ENCODE data around the gene APOF.

APOF gene

DNA sequence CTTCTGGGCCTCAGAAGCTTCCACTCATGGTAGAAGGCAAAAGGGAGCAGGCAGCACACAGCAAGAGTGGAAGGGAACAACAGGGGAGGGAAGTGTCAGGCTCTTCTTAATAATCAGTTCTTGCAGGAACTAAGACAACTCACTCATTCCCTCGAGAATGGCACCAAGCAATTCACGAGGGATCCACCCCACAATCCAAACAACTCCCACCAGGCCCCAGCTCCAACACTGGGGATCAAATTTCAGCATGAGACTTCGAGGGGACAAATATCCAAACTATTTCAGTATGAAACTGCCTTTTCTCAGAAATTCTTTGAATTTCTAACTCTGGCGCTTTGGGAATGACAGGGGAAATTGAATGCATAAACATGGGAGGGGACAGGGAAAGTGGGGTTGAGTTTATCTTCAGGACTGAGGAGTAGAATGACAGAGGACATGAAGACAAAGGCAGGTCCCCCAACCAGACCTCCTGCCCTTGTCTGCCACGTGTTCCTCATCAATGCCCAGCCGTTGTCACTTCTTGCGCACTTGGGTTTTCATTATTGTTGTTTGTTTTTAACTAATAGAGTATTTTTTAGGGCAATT is 24.6 kb upstream of the APOF start:
- DNase-seq (ENCODE audit: low read depth in 1 of 2, low spot score in 1 of 2): no peak
- in situ Hi-C loops (cut with HindIII; ENCODE audit: low pct_unique_long_range_greater_than_20kb, low sequenced_read_pairs): no loop called here
- TF ChIP-seq JUND (IDR thresholded peaks at IDR 0.05; ENCODE audit: low read depth): no peak

DNA sequence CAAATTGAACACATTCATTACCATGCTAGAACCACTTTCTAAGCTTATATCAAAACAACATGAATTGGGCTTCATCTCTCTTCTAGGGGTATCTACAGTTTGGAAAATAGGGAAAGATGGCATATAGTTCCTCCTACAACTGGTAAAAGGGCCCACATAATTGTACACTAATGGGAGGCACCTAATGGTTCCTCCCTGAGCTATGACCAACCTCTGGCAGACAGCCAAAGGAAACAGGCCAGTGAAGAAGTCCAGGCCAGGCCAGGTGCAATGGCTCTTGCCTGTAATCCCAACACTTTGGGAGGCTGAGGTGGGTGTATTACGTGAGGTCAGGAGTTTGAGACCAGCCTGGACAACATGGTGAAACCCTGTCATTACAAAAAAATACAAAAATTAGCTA is 23.2 kb upstream of the APOF start:
- peak in 1 of 2 experiments; percentile 53 for DNase-seq (ENCODE audit: low read depth in 1 of 2, low spot score in 1 of 2)
- in situ Hi-C loops (cut with HindIII; ENCODE audit: low pct_unique_long_range_greater_than_20kb, low sequenced_read_pairs): no loop called here
- no peak for TF ChIP-seq JUND (IDR thresholded peaks at IDR 0.05; ENCODE audit: low read depth)

DNA sequence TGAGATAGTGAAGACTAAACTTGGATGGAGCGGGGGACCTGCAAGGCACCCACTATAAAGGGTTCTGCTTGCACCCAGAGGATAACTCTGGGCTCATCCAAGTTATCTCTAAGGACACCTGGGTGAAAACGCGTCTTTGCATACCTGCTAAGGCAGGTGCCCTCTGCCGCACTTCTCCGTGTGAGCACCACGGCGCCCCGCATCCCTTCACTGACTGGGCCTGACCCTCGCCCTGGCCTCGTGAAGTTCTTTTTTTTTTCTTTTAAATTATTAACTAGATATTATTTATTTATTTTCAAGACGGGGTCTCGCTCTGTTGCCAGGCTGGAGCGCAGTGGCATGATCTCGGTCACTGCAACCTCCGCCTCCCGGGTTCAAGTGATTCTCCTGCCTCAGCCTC is 20.0 kb upstream of the APOF start:
- no peak for DNase-seq (ENCODE audit: low read depth in 1 of 2, low spot score in 1 of 2)
- in situ Hi-C loops (cut with HindIII; ENCODE audit: low pct_unique_long_range_greater_than_20kb, low sequenced_read_pairs): no loop called here
- no peak for TF ChIP-seq JUND (IDR thresholded peaks at IDR 0.05; ENCODE audit: low read depth)

DNA sequence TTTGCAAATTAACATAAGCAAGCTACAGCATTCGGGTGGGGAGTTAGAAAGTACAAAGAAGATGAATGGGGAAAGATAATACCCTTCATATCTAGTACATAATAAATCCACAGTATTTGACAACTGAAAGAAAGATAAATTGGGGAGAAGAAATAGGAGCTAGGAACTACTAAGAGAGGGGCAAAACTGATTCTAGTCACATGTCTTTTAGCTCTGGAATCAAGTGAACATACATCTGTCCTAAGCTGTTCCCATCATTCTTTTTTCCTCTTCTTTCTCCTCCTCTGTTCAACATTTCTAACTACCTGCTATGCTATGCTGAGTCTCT is 15.3 kb upstream of the APOF start:
- in situ Hi-C loops (cut with HindIII; ENCODE audit: low pct_unique_long_range_greater_than_20kb, low sequenced_read_pairs): no loop called here
- no peak for DNase-seq (ENCODE audit: low read depth in 1 of 2, low spot score in 1 of 2)
- no peak for TF ChIP-seq JUND (IDR thresholded peaks at IDR 0.05; ENCODE audit: low read depth)

DNA sequence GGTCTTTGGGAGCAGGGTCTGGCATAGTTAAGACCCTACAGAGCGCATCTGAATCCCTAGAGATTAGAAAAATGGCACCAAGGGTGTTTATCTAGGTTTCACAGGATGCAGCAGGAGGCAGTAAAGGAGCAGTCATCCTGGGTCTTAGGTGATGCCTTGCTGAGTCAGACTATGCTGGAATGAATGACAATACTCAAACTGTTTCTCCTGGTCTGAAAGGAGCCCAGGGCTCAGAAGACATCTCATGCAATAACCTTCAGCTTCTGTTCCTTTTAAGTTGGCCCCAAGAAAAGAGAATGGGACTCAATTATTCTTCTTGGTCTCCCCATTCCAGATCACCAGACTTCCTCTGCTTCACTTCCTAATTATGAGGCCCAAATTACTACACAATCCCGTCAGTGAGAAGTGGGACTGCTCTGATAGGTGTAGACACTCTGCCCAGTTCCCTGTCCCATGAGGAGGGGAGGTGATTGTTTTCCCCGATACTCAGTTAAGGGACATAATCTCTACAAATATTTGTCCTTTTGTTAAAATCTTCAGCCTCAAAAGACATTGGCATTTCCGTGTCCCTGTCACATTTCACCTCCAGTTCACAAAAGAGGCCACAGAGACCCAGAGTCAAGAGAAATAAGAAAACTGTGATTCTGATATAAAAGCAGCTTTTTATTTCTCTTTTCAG is 14.8 kb upstream of the APOF start:
- in situ Hi-C loops (cut with HindIII; ENCODE audit: low pct_unique_long_range_greater_than_20kb, low sequenced_read_pairs): no loop called here
- TF ChIP-seq JUND (IDR thresholded peaks at IDR 0.05; ENCODE audit: low read depth): no peak
- peak in 1 of 2 experiments; percentile 29 for DNase-seq (ENCODE audit: low read depth in 1 of 2, low spot score in 1 of 2)

- no peak for DNase-seq (ENCODE audit: low read depth in 1 of 2, low spot score in 1 of 2)
- in situ Hi-C loops (cut with HindIII; ENCODE audit: low pct_unique_long_range_greater_than_20kb, low sequenced_read_pairs): no loop called here
- TF ChIP-seq JUND (IDR thresholded peaks at IDR 0.05; ENCODE audit: low read depth): no peak
Measured at GRCh38 chr12:56375598-56376434, 13.2 kb upstream of the APOF start.

DNA sequence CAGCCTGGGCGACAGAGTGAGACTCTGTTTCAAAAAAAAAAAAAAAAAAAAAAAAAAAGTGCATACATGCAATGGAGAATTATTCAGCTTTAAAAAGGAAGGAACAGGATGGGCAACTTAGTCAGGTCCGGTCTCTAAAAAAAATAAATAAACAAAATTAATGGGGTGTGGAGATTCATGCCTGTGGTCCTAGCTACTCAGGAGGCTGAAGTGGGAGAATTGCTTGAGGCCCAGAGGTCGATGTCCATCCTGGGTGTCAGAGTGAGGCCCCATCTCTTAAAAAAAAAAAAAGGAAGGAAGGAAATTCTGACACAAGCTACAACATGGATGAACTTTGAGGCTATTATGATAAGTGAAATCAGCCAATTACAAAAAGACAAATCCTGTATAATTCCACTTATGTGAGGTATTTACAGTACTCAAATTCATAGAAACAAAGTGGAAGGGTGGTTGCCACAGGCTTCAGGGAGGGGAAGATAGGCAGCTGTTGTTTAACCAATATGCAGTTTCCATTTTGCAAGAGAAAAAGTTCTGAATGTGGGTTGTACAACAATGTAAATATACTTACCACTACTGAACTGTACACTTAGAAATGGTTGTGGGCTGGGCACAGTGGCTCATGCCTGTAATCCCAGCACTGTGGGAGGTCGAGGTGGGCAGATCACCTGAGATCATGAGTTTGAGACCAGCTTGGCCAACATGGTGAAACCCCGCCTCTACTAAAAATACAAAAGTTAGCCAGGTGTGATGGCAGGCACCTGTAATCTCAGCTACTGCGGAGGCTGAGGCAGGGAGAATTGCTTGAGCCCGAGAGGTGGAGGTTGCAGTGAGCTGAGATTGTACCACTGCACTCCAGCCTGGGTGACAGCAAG is 12.3 kb upstream of the APOF start:
- in situ Hi-C loops (cut with HindIII; ENCODE audit: low pct_unique_long_range_greater_than_20kb, low sequenced_read_pairs): no loop called here
- no peak for DNase-seq (ENCODE audit: low read depth in 1 of 2, low spot score in 1 of 2)
- no peak for TF ChIP-seq JUND (IDR thresholded peaks at IDR 0.05; ENCODE audit: low read depth)

DNA sequence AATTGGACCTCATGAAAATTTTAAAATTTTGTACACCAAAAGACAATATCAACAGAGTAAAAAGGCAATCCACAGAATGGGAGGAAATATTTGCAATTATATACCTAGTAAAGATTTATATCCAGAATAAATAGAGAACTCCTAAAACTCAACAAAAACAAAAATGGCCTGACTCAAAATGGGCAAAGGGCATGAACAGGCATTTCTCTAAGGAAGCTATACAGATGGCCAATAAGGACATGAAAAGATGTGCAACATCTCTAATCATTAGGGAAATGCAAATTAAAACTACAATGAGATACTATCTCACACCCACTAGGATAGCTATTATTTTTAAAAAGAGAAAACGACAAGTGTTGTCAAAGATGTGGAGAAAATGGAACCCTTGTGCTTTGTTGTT is 10.9 kb upstream of the APOF start:
- no peak for DNase-seq (ENCODE audit: low read depth in 1 of 2, low spot score in 1 of 2)
- in situ Hi-C loops (cut with HindIII; ENCODE audit: low pct_unique_long_range_greater_than_20kb, low sequenced_read_pairs): no loop called here
- no peak for TF ChIP-seq JUND (IDR thresholded peaks at IDR 0.05; ENCODE audit: low read depth)

DNA sequence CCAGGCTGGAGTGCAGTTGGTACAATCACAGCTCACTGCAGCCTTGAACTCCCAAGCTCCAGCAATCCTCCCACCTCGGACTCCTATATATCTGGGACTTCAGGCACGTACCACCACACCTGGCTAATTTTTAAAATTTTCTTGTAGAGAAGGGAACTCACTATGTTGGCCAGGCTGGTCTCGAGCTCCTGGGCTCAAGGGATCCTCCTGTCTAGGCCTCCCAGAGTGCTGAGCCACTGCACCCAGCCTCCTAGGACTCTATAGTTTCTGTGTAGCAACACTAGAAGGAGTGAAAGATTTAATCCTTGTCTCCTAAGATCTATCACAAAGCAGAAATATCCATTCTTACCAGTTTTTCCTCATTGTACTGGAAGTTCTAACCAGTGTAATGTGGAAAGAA is 4.3 kb upstream of the APOF start:
- in situ Hi-C loops (cut with HindIII; ENCODE audit: low pct_unique_long_range_greater_than_20kb, low sequenced_read_pairs): no loop called here

DNA sequence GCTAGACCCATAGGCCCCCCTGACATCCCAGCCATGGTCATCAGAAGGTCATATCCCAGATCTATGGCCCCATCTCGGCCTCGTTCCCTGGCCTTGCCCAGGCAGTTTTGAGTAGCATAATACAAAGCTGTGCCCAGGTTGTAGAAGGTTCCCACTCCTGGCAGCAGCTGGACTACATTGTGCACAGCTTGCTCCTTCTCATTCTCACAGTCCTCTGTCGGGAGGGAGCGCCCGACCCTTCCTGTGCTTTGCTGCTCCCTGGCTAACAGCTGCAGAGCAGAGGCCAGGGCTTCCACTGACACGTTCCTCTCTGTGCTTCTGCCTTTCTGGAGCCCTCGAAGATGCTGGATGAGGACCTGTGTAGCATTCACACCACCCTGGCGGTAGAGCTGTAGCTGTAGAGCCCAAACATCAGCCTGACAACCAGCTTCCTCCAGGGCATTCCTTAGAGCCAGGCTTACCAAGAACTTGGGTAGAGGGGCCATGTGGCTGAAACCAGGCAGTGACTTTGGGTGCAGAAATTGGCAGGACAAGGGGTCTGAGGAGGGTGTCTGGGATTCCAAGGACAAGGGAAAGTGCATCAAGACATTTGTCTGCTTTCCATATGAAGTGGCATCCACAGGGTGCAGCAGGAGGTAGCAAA is 1.0 kb downstream of the APOF start:
- DNase-seq (ENCODE audit: low read depth in 1 of 2, low spot score in 1 of 2): no peak
- TF ChIP-seq JUND (IDR thresholded peaks at IDR 0.05; ENCODE audit: low read depth): no peak
- in situ Hi-C loops (cut with HindIII; ENCODE audit: low pct_unique_long_range_greater_than_20kb, low sequenced_read_pairs): no loop called here

More for the DNA sequence above, 4.3 kb upstream of the APOF start:
- DNase-seq (ENCODE audit: low read depth in 1 of 2, low spot score in 1 of 2): no peak
- no peak for TF ChIP-seq JUND (IDR thresholded peaks at IDR 0.05; ENCODE audit: low read depth)

GRCh38 chr12:56359851-56360767 is 2.5 kb downstream of the APOF start, which contains the start of gene STAT2:
Gene STAT2, minus strand, starts transcription at chr12:56360107. Its CDS starts 3,536 bp downstream, at chr12:56356571.
- in situ Hi-C loops (cut with HindIII; ENCODE audit: low pct_unique_long_range_greater_than_20kb, low sequenced_read_pairs): no loop called here
- peak; percentile 94 to 100 for DNase-seq (ENCODE audit: low read depth in 1 of 2, low spot score in 1 of 2)
- no peak for TF ChIP-seq JUND (IDR thresholded peaks at IDR 0.05; ENCODE audit: low read depth)
